ENCODE results near the gene MEGF6.

The MEGF6 gene

DNA sequence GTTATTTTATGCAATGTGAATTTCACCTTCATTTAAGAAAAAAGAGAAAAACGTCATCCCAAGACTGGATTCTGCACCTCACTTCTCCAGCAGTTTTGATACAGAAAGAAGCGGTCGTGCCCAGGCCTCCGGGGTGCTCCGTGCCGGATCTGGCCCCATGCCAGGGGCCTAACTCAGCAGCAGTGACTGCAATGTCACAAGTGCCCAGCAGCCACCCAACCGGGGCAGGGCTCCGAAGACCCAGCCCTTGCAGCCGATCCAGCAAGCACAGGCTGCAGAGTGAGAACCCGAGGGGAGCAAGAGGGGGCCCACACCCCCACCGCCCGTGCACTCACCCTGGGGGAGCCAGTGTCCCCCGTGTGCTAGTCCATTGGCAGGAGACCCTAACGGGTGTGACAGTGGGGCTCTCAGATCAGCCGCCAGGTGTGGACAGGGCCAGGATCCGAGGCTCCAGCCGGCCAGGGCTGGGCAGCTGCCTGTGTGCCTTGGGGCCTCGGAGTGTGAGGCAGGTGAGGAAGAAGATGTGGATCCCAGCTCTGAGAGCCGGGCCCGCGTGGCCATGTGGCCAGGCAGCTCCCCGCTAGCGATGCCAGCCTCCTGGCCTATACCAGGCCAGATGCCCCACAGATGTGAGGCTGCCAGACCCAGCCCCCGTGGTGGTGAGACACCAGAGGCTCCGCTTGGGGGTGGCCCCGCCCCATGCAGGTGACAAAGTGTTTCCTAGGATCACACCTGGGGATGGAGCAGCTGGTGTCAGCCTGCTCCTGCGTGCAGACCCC is 60.6 kb downstream of the MEGF6 start:
- no peak for DNase-seq

GRCh38 chr1:3548895-3549294 is 62.4 kb downstream of the MEGF6 start:
- DNase-seq: no peak

DNA sequence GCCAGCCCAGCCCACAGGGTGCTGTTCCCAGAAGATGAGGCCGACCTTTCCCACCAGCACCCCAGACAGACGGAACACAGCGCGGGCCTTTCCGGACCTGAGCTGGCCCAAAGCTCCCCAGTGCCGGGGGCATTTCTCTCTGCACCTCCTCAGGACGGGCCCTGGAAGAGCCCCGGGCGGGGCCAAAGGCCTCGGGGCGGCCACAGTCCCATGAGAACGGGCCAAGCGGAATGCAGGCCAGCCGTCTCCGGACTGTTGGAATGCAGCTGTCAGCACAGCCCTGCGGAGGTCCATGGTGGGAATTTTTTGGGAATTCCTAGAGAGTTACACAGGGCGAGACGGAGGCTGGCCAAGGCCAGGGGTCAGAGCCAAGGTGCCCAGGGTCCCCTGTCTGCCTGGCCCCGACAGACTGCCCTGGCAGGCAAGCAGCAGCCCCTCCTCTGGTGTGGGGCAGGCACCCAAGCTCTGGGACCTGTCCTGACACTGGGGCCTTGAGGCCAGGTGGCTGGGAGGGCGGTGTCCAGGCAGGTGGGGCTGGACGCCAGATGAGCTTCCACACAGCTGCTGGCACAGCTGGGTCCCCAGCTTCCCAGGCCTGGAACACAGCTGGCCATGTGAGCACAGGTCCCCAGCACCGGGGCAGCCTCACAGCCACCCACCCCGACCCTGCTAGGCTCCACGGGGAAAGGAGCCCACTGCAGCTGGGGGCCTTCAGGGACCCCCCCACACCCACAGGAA is 63.0 kb downstream of the MEGF6 start:
- no peak for DNase-seq

DNA sequence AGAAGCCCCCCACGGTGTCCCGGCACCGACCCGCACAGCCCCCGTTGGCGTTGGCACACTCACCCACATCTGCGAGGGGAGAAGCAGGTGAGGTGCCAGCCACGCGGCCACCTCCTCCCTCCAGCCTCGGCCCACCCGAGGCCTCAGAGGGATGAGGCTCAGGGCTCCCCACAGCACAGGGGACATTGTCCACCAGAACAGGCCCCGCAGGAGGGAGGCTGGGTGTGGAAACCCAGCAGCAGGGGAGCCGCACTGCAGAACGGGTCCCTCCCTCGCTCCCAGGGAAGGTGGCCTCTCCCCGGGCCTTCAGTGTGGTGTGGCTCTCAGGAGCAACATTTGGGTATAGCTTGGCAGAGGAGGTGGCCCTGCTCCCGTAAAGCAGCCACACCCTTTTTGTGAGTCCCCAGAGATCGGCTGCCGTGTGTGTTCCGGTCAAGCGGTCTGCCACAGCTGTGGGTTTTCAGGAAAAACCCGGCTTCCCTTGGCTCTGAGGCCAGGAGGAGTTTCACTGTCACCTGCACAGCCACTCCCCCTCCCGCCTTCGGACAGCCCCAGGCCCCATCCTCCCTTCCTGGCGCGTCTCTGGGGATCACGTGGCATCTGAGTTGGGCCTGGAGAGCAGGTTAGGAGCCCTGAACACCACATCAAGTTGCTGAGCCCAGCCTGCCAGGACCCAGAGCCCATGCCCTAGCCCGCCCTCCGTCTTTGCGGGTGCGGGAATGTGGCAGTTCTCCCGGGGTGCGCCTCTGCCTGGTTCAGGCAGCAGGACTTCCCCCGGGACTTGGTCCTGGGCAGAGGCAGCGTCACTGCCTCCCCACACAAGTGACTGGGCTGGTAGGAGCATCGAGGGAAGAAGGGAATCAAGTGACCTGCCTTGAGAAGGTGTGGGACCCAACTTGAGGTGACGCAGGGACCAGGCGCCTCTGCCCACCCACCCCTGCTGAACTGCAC is 64.0 kb downstream of the MEGF6 start:
- DNase-seq: no peak

DNA sequence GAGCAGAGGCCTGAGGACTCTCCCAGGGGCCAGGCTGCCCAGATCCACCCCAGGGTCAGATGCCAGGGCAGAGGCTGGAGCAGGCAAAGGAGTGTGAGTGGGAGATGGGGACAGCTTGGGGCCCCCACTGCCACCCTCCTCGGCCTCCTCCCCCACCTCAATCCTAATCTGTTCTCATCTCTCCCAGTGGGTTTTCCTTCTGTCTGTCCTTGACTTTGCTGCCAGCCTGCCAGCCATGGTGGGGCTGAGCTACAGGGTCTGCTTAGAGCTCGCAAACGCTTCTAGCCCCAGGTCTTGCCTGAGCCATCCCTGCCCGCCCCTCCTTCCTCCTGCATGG is 65.3 kb downstream of the MEGF6 start:
- DNase-seq: no peak

- DNase-seq: no peak
Observed at GRCh38 chr1:3545363-3546047, 65.8 kb downstream of the MEGF6 start.

DNA sequence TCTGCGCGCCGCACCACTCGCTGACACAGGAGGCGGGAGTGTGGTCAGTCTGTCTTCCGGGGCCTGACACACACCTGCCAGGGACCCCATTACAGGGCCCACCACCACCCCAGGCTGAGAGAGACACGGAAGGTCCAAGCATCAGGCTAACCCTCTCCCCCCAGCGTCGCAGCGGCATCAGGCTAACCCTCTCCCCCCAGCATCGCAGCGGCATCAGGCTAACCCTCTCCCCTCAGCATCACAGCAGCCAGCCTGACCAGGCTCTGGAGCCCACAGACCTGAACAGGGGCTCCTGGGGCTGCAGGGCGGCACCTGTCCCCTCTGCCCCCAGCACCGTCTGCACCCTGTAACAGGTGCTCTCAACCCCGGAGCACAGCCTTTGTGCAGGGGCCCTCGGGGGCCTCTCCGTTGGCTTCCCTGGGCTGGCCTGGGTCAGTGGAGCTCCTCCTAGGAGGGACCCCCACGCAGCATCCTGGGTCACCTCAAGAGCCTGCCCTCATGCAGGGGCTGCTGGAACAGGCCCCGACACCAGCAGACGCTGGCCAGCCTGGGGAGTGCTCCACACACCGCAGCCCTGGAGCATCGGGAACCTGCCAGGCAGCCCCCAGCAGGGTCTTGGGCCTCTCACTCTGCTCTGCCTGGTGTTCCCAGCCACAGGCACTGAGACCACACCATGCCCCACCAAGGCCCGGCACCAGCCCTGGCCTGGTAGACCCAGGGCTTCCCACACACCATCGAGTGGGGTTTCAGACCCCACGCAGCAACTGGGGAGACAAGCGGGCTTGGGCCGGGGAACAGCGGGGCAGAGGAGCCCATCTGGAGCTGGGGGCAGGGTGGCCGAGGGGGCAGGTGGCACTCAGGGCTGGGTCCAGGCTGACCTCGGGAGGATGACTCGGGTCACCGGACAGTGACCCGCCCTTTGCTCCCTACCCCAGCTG is 67.0 kb downstream of the MEGF6 start:
- DNase-seq: no peak

GRCh38 chr1:3543076-3544039 is 68.0 kb downstream of the MEGF6 start:
- no peak for DNase-seq

DNA sequence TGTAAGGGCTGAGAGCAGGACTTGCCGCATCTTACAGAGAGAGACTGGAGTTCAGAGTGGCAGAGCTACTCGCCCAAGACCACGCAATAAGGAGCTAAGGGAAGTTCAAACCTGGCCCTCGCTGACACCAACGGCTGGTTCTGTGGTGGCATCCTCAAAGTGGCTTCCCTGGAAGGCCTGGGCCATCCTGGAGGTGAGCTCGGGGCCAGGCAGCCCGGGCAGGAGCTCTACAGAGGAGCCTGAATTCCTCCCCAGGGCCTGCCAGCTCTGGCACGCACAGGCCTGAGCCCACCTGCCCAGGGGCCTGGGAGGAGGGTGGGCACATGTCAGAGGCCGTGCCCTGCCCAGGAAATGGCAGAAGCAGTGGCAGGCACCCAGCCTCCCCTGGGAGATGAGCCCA is 68.6 kb downstream of the MEGF6 start:
- DNase-seq: no peak

GRCh38 chr1:3541936-3542335 is 69.4 kb downstream of the MEGF6 start:
- DNase-seq: no peak

DNA sequence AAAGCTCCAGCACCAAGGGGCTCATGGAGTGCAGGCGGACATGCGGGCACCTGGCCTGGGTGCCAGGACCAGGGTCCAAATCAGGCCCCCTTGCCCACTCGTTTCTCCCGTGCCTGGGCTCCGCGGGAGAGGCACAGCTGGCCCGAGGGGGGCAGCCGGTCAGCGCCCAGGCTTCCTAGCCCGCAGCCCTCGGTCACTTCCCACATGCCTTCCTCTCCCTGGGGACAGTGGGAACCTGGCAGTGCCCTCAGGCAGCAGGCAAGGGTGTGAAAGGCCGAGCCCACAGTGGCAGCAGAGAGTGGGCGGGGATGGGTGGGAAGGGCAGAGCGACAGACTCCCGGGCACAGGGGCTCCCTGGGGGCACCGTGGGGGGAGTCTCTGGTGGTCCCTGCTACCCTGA is 69.8 kb downstream of the MEGF6 start:
- DNase-seq: no peak

- DNase-seq: no peak
Observed at GRCh38 chr1:3540876-3541275, 70.4 kb downstream of the MEGF6 start.

- peak in 1 of 2 experiments; percentile 6 for DNase-seq
Observed at GRCh38 chr1:3539707-3540425, 71.4 kb downstream of the MEGF6 start.

GRCh38 chr1:3537359-3537758 is 73.9 kb downstream of the MEGF6 start:
- DNase-seq: no peak

DNA sequence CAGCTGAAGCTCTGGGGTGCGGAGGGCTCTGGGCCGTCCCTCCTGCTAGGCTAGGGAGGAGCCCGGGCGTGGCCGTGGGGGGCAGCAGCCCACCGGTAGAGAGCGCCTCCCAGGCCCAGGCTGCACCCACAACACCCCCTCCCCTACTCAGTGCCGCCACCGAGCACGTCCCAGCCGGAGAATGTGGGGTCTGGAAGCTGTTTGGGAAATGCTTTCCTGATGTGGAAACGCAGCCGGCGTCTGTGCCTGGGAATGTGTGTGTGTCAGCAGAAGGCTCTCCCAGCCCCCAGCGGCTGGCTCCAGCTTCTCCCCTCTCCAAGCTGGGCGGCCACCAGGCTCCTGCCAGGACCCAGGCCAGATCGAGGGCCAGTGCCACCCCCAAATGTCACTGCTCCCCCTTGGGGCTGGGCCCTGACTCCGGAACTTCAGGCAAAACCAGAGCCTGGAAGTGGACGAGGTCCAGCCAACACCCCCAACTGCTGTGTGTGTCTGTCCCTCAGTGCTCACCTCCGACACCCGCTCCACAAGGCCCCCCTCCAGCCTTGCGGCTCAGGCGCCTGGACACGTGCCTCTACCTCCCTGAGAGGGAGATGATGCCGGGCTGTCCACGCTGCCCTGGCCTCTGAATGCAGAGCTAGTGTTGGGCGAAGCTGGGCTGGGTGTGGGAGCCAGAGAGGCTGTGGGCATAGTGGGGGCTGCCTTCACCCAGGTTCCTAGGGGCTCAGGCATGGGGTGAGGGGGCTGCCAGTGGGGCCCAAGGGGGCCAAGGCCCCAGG is 74.7 kb downstream of the MEGF6 start:
- DNase-seq: no peak

DNA sequence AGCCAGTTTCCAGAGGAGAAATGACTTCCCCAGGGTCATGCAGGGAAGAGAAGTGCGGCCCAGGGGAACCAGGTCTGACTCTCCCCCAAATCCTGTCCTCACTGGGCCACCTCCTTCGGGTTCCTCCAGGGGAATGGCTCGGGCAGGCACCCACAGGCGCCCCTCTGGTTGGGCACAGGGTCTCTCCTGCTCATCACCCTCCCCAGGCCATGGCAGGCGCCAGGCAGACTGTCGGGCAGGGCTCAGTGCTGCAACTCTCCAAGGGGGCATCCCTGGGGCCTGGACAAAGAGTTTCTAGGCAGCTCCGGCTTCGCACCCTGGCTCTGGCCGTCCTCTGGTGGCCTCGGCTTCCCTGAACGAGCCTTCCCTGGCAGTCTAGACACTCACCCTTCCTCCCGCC is 75.6 kb downstream of the MEGF6 start:
- no peak for DNase-seq

GRCh38 chr1:3534803-3535637 is 76.3 kb downstream of the MEGF6 start:
- DNase-seq: no peak
